Left ventricle myocardium inferior (tissue), 1 donor: Measurements from ENCODE around the gene USP22. TPM values are rescaled to one million over a fixed set of nuclear protein-coding genes. Genes with fewer than 3 reads are reported as not detected.
A peak's percentile ranks its signal among the peaks of the same experiment; 100 is the strongest.

Experiments
- DNase-seq: peaks from one replicate; pipeline ENCODE4 v3.0.0-alpha.2; 2020
- H3K27ac ChIP-seq: fragments of 200-600 bp; replicated peaks from 2 replicates; pipeline ENCODE4 v1.8.0; 2021
- H3K27me3 ChIP-seq: fragments of 200-600 bp; 2 replicates; pipeline ENCODE4 v1.8.0; 2021; ENCODE audit warnings: low read depth
- H3K36me3 ChIP-seq: fragments of 200-600 bp; 2 replicates; pipeline ENCODE4 v1.8.0; 2021
- H3K4me1 ChIP-seq: fragments of 200-600 bp; 2 replicates; pipeline ENCODE4 v1.8.0; 2021
- H3K4me3 ChIP-seq: fragments of 200-600 bp; 2 replicates; pipeline ENCODE4 v1.8.0; 2021; ENCODE audit warnings: mild to moderate bottlenecking, moderate library complexity
- H3K9me3 ChIP-seq: fragments of 200-600 bp; replicated peaks from 2 replicates; pipeline ENCODE4 v1.8.0; 2021
- intact Hi-C: fragments of 100-400 bp; cut with micrococcal nuclease; formaldehyde crosslinking; loops from one replicate; pipeline ENCODE4 v1.11.0; 2022
- total RNA-seq: library from RNA; stranded (reverse); fragmentation: NEBNext Ultra II Directional; extraction: Animal tissue kit (Norgen Biotek cat#: 25700); gene quantifications from one replicate; pipeline ENCODE4 v1.2.1, GENCODE V29; 2021
- TF ChIP-seq, protein P1 (sequence below): fragments of 200-600 bp; IDR thresholded peaks from 2 replicates; pipeline ENCODE4 v1.8.0; 2021; ENCODE audit warnings: antibody characterized with exemption, mild to moderate bottlenecking, borderline replicate concordance
- donor health status: DM: no; HTN: yes; CAD: no; lungs with severe emphysema.

The USP22 gene
- total RNA-seq, 1 donor from 2014 or later: 159 TPM

DNA sequence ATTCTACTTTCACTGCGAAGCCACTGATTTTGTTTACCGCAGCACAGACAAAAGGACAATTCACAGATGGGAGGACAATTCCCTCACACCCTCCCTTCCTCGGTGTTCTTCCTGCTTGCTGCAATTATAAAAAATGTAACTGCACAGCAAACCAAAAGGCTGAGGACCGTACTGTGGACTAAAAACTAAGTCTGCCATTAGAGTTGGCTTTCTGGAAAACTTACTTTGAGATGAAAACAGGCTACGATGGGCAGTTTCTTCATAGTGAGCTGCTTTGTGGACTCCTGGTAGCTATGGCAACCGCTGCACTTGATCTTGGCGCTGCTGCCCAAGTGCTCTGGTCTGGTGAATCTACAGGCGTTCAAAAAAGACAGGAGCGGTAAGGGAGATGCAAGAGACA, 35.2 kb downstream of the USP22 start:
- Histone ChIP-seq H3K9me3 (no peaks in the 10 kb centered on the region), H3K27ac (no peak overlapping the region), H3K4me3 (no peak overlapping the region), H3K27me3 (no peaks in the 10 kb centered on the region), H3K36me3 (peaks cover 100% of the 10 kb centered on the region), H3K4me1 (peaks cover 50% of the 10 kb centered on the region)
- TF ChIP-seq, protein P1, sequence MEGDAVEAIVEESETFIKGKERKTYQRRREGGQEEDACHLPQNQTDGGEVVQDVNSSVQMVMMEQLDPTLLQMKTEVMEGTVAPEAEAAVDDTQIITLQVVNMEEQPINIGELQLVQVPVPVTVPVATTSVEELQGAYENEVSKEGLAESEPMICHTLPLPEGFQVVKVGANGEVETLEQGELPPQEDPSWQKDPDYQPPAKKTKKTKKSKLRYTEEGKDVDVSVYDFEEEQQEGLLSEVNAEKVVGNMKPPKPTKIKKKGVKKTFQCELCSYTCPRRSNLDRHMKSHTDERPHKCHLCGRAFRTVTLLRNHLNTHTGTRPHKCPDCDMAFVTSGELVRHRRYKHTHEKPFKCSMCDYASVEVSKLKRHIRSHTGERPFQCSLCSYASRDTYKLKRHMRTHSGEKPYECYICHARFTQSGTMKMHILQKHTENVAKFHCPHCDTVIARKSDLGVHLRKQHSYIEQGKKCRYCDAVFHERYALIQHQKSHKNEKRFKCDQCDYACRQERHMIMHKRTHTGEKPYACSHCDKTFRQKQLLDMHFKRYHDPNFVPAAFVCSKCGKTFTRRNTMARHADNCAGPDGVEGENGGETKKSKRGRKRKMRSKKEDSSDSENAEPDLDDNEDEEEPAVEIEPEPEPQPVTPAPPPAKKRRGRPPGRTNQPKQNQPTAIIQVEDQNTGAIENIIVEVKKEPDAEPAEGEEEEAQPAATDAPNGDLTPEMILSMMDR: no peak
- no peak for DNase-seq
- intact Hi-C loops: no loop called here

DNA sequence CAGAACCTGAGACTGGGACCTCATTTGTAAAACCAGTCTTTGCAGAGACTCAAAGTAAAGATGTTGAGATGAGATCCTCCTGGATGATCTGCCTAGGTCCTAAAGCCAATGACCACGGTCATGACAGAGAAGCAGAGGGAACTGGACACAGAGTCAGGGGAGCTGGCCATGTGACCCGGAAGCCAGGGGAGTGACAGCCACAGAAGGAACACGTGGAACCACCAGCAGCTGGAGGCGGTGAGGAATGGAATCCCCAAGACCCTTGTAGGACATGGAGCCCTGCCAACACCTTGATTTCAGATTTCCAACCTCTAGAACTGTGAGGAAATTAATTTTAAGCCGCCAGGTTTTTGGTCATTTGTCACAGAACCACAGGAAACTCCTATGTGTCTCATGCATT, 37.0 kb downstream of the USP22 start:
- peaks cover 60% of the 10 kb centered on the region for H3K4me1 ChIP-seq
- H3K4me3 ChIP-seq: no peak overlapping the region
- H3K36me3 ChIP-seq: peaks cover 94% of the 10 kb centered on the region
- no peaks in the 10 kb centered on the region for H3K9me3 ChIP-seq
- H3K27me3 ChIP-seq: no peaks in the 10 kb centered on the region
- no peak for DNase-seq
- intact Hi-C loops: no loop called here
- TF ChIP-seq, protein P1: no peak
- peak overlapping the region; percentile 50 for H3K27ac ChIP-seq

DNA sequence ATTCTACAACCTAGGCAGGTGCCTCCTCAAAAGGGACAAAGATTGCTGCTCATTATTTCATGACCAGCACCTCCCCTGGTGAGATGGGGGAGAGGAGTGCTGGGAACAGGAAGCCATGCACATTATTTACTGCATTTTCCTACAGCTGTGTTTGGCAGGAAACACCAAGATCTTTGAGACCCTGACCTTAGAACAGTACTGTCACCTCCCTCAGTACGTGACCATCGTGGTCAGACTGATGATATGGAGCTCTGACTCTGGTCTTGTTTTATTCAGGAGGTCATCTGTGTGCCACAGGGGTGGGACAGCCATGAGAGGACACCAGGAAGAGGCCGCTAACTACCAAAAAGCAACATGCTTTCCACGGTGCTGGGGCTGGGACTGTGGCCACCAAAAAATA, 37.4 kb downstream of the USP22 start:
- H3K27me3 ChIP-seq: no peaks in the 10 kb centered on the region
- no peaks in the 10 kb centered on the region for H3K9me3 ChIP-seq
- H3K36me3 ChIP-seq: peaks cover 92% of the 10 kb centered on the region
- H3K4me1 ChIP-seq: peaks cover 64% of the 10 kb centered on the region
- TF ChIP-seq, protein P1: no peak
- intact Hi-C loops: no loop called here
- peak overlapping the region; percentile 50 for H3K27ac ChIP-seq
- no peak for DNase-seq
- H3K4me3 ChIP-seq: no peak overlapping the region

DNA sequence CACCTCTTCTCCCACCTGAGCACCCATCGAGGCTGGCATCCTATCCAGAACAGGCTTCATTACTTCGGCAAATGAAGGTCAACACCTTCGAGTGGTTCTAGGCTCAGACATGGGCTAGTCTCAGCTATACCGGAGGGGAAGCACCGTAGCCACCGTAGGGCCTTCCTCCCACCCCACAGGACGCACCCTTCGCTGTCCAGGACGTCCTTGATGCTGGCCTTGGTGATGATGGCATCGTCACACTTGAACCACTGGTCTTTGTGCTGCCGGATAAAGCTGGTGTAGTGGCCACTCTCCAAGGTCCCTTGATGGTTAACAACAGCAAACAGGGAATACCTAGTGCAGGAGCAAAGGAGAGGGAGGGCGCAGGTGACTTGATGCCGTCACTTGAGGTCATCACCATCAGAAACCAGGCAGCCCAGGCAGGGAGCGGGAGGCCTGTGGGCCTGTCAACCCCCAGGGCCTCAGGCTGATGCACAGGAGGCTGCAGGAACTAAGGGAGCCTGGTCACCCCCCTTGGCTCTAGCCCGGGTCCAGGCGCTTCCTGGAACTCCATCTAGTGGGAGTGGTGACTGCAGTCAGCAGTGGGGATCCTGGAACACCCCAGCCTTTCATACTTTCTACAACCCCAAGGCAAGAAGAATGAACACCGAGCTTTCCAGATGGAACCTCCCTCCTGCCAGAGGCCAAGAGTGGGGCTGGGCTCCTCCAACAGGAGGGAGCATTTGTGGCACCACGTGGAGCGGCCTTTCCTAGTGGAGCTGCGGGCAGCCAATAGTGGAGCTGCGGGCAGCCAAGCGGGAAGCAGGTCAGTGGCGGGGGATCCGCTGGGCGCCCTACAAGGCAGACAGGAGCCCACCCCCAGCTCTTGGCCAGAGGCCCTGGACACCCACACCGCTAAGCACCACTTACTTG, 38.5 kb downstream of the USP22 start:
- intact Hi-C loops: no loop called here
- H3K4me1 ChIP-seq: peaks cover 75% of the 10 kb centered on the region
- TF ChIP-seq, protein P1: no peak

DNA sequence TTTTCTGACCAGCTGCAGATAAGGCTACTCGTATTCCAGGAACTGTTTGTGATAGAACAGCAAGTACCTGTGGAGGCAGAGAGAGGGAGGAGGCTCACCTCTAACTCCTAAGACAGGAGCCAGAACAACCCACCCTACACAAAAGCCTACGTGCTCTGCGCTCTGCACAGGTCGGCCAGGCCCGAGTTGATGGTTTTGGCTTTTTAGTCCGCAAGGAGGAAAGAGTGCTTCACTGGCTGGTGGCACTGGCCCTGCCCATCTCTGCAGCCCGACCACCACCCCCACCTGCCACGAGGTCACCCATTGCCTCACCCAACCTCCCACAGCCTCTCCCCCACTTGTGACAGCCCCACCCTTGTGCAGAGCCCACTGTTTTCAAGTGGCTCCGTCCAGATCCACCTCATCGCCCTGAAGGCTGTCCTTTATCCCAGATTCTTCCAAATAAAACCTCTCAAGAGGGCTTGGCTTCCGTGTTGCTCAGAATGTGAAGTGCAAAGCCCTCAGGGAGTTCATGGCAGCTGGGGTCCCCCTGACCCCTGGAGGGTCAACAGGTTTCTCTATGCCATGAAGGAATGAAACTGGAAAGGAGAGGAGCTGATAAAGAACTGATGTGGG, 39.7 kb downstream of the USP22 start:
- H3K27me3 ChIP-seq: no peaks in the 10 kb centered on the region
- no peak for DNase-seq
- no peak overlapping the region for H3K4me3 ChIP-seq
- H3K4me1 ChIP-seq: peaks cover 87% of the 10 kb centered on the region
- intact Hi-C loops: no loop called here
- H3K36me3 ChIP-seq: peaks cover 76% of the 10 kb centered on the region
- TF ChIP-seq, protein P1: no peak
- peak overlapping the region; percentile 29 for H3K27ac ChIP-seq
- H3K9me3 ChIP-seq: no peaks in the 10 kb centered on the region

More for the DNA sequence above, 38.5 kb downstream of the USP22 start:
- Histone ChIP-seq H3K9me3 (no peaks in the 10 kb centered on the region), H3K27ac (peak overlapping the region; percentile 16), H3K27me3 (no peaks in the 10 kb centered on the region), H3K4me3 (no peak overlapping the region), H3K36me3 (peaks cover 87% of the 10 kb centered on the region)
- no peak for DNase-seq
